Panc1 (cell line): Measurements from ENCODE around the gene VPS37B.

ENCODE experiments used
- POLR2AphosphoS5 ChIP-seq: IDR thresholded peaks from 2 replicates; pipeline ENCODE4 v1.6.1; 2012; ENCODE audit warnings: mild to moderate bottlenecking, low read depth, low read length, moderate library complexity
- REST ChIP-seq, 2 experiments: IDR thresholded peaks; 2 replicates each; pipeline ENCODE4 v1.6.1; 2011 to 2012; ENCODE audit warnings: low read depth in 2 of 2, control low read depth in 1 of 2, low read length in 1 of 2, mild to moderate bottlenecking in 1 of 2, moderate library complexity in 1 of 2; ENCODE audit not compliant: insufficient read depth in 1 of 2
- SIN3A ChIP-seq: IDR thresholded peaks from 2 replicates; pipeline ENCODE4 v1.6.1; 2012; ENCODE audit warnings: low read depth, mild to moderate bottlenecking, low read length, moderate library complexity, borderline replicate concordance; ENCODE audit not compliant: insufficient read depth
- TCF7L2 ChIP-seq: IDR thresholded peaks from 2 replicates; pipeline ENCODE4 v1.6.1; 2011; ENCODE audit warnings: mild to moderate bottlenecking, low read depth, low read length, inconsistent platforms
- TF ChIP-seq, protein P1 (sequence below): fragments of 450-650 bp; IDR thresholded peaks from 2 replicates; pipeline ENCODE4 v1.5.1; 2017; ENCODE audit warnings: mild to moderate bottlenecking

DNA sequence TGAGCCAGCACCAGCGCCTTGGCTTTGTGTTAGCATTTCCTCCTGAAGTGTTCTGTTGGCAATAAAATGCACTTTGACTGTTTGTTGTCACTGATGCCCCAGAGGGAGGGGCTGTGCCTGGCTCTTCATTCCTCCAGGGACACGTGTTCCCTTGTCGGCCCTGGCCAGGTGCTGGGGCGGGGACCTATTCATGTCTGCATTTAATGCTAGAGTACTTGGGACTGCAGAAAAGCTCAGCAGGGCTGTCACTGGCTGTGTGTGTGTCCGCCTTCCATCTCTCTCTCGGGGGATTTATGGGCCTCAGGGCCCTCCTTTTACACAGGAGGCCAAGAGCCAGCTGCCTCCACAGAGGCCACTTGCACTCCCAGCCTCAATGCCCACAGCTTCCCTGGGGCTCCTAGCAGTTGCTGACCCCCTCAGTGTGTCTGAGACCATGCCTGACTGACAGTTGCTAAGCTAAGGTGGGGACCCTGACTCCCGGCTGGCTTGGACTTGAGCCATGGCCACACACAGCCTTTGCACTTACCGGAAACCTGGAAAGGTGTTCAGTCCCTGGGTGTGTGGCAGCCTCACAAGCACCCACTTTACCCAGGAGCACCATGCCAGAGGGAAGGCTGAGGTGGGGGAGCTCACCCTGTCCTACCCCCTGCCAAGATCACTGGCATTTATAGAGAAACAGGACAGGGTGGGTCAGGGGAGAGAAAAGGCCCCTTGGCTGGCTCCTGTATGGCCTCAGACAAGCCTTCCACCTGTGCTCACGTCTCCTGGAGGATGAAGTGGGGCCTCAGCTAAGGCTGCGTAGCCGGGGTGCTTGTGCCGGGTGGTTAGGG lies 32.8 kb downstream of the VPS37B start:
- TF ChIP-seq POLR2AphosphoS5 (no peak; the same call in 1 of the 2 replicates), REST (IDR thresholded peaks at IDR 0.05; ENCODE audit: insufficient read depth in 1 of 2, low read depth in 2 of 2, low read length in 1 of 2) (no peak), SIN3A (no peak), TCF7L2 (no peak)
- TF ChIP-seq, protein P1, sequence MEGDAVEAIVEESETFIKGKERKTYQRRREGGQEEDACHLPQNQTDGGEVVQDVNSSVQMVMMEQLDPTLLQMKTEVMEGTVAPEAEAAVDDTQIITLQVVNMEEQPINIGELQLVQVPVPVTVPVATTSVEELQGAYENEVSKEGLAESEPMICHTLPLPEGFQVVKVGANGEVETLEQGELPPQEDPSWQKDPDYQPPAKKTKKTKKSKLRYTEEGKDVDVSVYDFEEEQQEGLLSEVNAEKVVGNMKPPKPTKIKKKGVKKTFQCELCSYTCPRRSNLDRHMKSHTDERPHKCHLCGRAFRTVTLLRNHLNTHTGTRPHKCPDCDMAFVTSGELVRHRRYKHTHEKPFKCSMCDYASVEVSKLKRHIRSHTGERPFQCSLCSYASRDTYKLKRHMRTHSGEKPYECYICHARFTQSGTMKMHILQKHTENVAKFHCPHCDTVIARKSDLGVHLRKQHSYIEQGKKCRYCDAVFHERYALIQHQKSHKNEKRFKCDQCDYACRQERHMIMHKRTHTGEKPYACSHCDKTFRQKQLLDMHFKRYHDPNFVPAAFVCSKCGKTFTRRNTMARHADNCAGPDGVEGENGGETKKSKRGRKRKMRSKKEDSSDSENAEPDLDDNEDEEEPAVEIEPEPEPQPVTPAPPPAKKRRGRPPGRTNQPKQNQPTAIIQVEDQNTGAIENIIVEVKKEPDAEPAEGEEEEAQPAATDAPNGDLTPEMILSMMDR = no peak
